OCI-LY3 (cell line): Measurements from ENCODE around the gene PGAP1.

Experiments
- EZH2phosphoT487 ChIP-seq: fragments of 200-600 bp; shearing (Covaris generic); IDR thresholded peaks from 2 replicates; pipeline ENCODE4 v1.6.1; 2018; ENCODE audit warnings: antibody characterized with exemption, mixed run types, low read depth
- TF ChIP-seq, protein P1 (sequence below): fragments of 200-600, 300-600 bp; sonication (generic); IDR thresholded peaks from 2 replicates; pipeline ENCODE4 v1.5.1; 2014; ENCODE audit warnings: antibody characterized with exemption, low read length, low read depth

DNA sequence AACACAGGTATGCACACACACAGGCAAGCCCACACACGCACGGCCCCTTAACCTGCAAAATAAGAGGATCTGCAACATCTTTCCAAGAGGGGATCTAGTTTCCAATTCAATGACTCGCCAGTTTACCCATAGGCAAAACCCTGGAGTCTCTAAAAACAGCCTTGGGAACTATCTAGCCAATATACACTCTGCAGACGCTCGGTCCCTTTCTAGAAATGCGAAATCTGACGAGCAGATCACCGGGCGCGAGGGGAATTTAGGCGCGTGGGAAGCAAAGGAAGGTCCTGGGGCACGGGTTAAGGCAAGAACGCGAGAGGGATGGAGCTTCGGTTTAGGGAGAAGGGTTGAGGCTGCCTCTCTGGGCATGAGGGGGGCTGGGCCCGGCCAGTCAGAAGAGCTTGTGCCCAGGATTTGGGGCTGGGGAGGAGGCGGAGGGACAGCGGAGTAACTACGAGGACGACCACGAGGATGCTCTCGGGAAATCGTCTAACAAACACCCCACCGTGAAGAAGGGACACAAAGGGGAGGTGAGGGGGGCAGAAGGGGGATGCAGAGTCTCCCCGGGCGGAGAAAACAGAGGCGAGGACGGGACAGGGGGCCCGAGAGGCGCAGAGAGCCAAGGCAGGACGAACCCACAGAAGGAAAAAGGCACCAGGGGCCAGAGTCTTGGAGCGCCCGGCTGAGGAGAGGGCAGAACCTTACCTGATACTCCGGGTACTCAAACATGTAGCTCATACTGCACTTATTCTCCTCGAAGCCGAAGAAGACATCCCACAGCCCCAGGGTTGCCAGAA lies 542 bp downstream of the PGAP1 start:
- TF ChIP-seq EZH2phosphoT487 = no peak
- TF ChIP-seq, protein P1, sequence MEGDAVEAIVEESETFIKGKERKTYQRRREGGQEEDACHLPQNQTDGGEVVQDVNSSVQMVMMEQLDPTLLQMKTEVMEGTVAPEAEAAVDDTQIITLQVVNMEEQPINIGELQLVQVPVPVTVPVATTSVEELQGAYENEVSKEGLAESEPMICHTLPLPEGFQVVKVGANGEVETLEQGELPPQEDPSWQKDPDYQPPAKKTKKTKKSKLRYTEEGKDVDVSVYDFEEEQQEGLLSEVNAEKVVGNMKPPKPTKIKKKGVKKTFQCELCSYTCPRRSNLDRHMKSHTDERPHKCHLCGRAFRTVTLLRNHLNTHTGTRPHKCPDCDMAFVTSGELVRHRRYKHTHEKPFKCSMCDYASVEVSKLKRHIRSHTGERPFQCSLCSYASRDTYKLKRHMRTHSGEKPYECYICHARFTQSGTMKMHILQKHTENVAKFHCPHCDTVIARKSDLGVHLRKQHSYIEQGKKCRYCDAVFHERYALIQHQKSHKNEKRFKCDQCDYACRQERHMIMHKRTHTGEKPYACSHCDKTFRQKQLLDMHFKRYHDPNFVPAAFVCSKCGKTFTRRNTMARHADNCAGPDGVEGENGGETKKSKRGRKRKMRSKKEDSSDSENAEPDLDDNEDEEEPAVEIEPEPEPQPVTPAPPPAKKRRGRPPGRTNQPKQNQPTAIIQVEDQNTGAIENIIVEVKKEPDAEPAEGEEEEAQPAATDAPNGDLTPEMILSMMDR = no peak
